Measurements from ENCODE around the gene MOAP1. TPM values are rescaled to one million over a fixed set of nuclear protein-coding genes. Genes with fewer than 3 reads are reported as not detected.

Gene MOAP1
- total and polyA plus RNA-seq, 2 experiments from 2014 or later, result 8.6 to 21.6 TPM

- ATAC-seq, result no peak
- Histone ChIP-seq H3K4me2 (no peak overlapping the region), H3F3A (replicated peaks; ENCODE audit: low read depth) (no peaks in the 10 kb centered on the region), H3K9me2 (ENCODE audit: insufficient read depth) (no peaks in the 10 kb centered on the region), H2AFZ (no peak overlapping the region), H3K27ac (ENCODE audit: low read depth) (no peak overlapping the region), H3K36me3 (ENCODE audit: insufficient read depth) (no peaks in the 10 kb centered on the region), H3K4me3 (no peak overlapping the region), H3K4me1 (ENCODE audit: insufficient read depth) (no peaks in the 10 kb centered on the region), H3K79me2 (replicated peaks; ENCODE audit: insufficient read depth) (no peaks in the 10 kb centered on the region), H3K27me3 (ENCODE audit: insufficient read depth) (no peaks in the 10 kb centered on the region), H4K20me1 (replicated peaks; ENCODE audit: insufficient read depth) (no peaks in the 10 kb centered on the region)
- Mint-ChIP-seq H3K4me1 (peaks cover 3% of the 10 kb centered on the region; the same call in 2 of the 3 replicates), H3K9me3 (no peaks in the 10 kb centered on the region), H3K36me3 (ENCODE audit: low read depth) (no peaks in the 10 kb centered on the region), H3K4me3 (no peak overlapping the region), H3K27me3 (ENCODE audit: insufficient read depth, low read depth, poor library complexity) (peaks cover 2% of the 10 kb centered on the region), H3K27ac (no peak overlapping the region)
- no peak for TF ChIP-seq CREB1 (CRISPR knock-in tag; IDR thresholded peaks at IDR 0.05; ENCODE audit: low read depth)
- TF ChIP-seq POLR2AphosphoS5 (IDR thresholded peaks at IDR 0.05; ENCODE audit: low read depth), result no peak
- no peak for TF ChIP-seq ZNF462 (CRISPR knock-in tag; IDR thresholded peaks at IDR 0.05)
- TF ChIP-seq EZH2phosphoT487 (IDR thresholded peaks at IDR 0.05; ENCODE audit: unreplicated experiment), result no peak
- no peak for TF ChIP-seq JUNB (IDR thresholded peaks at IDR 0.05; ENCODE audit: unreplicated experiment)
- no peak for TF ChIP-seq STAT1 (IDR thresholded peaks at IDR 0.05; ENCODE audit: unreplicated experiment)
- TF ChIP-seq EZH2 (IDR thresholded peaks at IDR 0.05; ENCODE audit: low read depth, unreplicated experiment), result no peak
- no peak for TF ChIP-seq REST (IDR thresholded peaks at IDR 0.05; ENCODE audit: unreplicated experiment)
- TF ChIP-seq ZNF114 (CRISPR knock-in tag; IDR thresholded peaks at IDR 0.05), result no peak
- TF ChIP-seq CTCF (conservative IDR thresholded peaks at IDR 0.05; ENCODE audit: low read depth in 2 of 2), result no peak
- TF ChIP-seq NANOG (IDR thresholded peaks at IDR 0.05; ENCODE audit: borderline replicate concordance), result no peak
- no peak for TF ChIP-seq ZNF331 (CRISPR knock-in tag; IDR thresholded peaks at IDR 0.05; ENCODE audit: low read depth)
- no peak for TF ChIP-seq ETS1 (IDR thresholded peaks at IDR 0.05)
- no peak for DNase-seq (ENCODE audit: low spot score)
Observed at GRCh38 chr14:93142854-93143652, 41.6 kb downstream of the MOAP1 start.

Data from GM23338 (cell line).